Panc1 (cell line): Measurements from ENCODE around the gene TATDN3.

ENCODE experiments used
- TCF7L2 ChIP-seq: IDR thresholded peaks from 2 replicates; pipeline ENCODE4 v1.6.1; 2011; ENCODE audit warnings: mild to moderate bottlenecking, low read depth, low read length, inconsistent platforms
- TF ChIP-seq, protein P1 (sequence below): fragments of 450-650 bp; IDR thresholded peaks from 2 replicates; pipeline ENCODE4 v1.5.1; 2017; ENCODE audit warnings: mild to moderate bottlenecking

DNA sequence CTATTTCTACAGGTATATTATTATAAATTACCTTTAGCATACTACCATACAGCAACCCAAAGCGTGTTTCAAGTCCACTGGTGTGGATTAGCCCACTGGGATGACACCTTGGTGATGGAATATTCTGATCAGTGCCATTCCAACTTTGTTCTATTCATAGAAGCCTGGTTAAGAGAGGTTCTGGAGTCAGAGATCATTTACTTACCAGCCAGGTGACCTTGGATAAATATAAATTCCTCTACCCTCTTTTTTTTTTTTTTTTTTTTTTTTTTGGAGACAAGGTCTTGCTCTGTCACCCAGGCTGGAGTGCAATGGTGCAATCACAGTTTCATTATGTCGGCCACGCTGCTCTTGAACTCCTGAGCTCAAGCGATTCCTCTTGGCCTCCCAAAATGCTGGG lies 55.9 kb downstream of the TATDN3 start, which contains the start of gene SPATA45:
- TF ChIP-seq, protein P1, sequence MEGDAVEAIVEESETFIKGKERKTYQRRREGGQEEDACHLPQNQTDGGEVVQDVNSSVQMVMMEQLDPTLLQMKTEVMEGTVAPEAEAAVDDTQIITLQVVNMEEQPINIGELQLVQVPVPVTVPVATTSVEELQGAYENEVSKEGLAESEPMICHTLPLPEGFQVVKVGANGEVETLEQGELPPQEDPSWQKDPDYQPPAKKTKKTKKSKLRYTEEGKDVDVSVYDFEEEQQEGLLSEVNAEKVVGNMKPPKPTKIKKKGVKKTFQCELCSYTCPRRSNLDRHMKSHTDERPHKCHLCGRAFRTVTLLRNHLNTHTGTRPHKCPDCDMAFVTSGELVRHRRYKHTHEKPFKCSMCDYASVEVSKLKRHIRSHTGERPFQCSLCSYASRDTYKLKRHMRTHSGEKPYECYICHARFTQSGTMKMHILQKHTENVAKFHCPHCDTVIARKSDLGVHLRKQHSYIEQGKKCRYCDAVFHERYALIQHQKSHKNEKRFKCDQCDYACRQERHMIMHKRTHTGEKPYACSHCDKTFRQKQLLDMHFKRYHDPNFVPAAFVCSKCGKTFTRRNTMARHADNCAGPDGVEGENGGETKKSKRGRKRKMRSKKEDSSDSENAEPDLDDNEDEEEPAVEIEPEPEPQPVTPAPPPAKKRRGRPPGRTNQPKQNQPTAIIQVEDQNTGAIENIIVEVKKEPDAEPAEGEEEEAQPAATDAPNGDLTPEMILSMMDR, result no peak
- TF ChIP-seq TCF7L2, result no peak
